ENCODE measurements around the gene TST. TPM values are rescaled to one million over a fixed set of nuclear protein-coding genes. Genes with fewer than 3 reads are reported as not detected.
A peak's percentile ranks its signal among the peaks of the same experiment; 100 is the strongest.

TST gene
- total RNA-seq, 1 donor from 2014 or later = 48.1 TPM

- H3K36me3 ChIP-seq = peaks cover 63% of the 10 kb centered on the region
These were observed 6.3 kb upstream of the TST start for GRCh38 chr22:37025500-37026070.

GRCh38 chr22:37024339-37025157 lies 5.3 kb upstream of the TST start:
- no peaks in the 10 kb centered on the region for H3K27me3 ChIP-seq
- peaks cover 53% of the 10 kb centered on the region for H3K36me3 ChIP-seq
- no peaks in the 10 kb centered on the region for H3K9me3 ChIP-seq
- DNase-seq = no peak
- intact Hi-C loops (cut with DNase I) = no loop called here
- ATAC-seq = no peak
- H3K27ac ChIP-seq = peak overlapping the region; percentile 17
- H3K4me1 ChIP-seq = peaks cover 32% of the 10 kb centered on the region
- no peak for TF ChIP-seq CTCF (IDR thresholded peaks at IDR 0.05)
- no peak overlapping the region for H3K4me3 ChIP-seq

More at GRCh38 chr22:37025500-37026070, 6.3 kb upstream of the TST start:
- ATAC-seq (peak; percentile 4), DNase-seq (no peak)
- intact Hi-C loops (cut with DNase I) = no loop called here
- Histone ChIP-seq H3K27ac (peak overlapping the region; percentile 17), H3K4me3 (no peak overlapping the region), H3K9me3 (no peaks in the 10 kb centered on the region), H3K27me3 (no peaks in the 10 kb centered on the region), H3K4me1 (peaks cover 28% of the 10 kb centered on the region)
- no peak for TF ChIP-seq CTCF (IDR thresholded peaks at IDR 0.05)

- no peak for ATAC-seq
These were observed 4.6 kb upstream of the TST start for GRCh38 chr22:37023743-37024338.

GRCh38 chr22:37022483-37023337 lies 3.5 kb upstream of the TST start:
- intact Hi-C loops (cut with DNase I) = no loop called here
- H3K9me3 ChIP-seq = no peaks in the 10 kb centered on the region
- no peak overlapping the region for H3K4me3 ChIP-seq
- peaks cover 42% of the 10 kb centered on the region for H3K36me3 ChIP-seq
- H3K4me1 ChIP-seq = peaks cover 42% of the 10 kb centered on the region
- DNase-seq (no peak), ATAC-seq (peak; percentile 26)
- peak overlapping the region; percentile 32 for H3K27ac ChIP-seq
- TF ChIP-seq CTCF (IDR thresholded peaks at IDR 0.05) = no peak
- no peaks in the 10 kb centered on the region for H3K27me3 ChIP-seq

More at GRCh38 chr22:37023743-37024338, 4.6 kb upstream of the TST start:
- H3K4me1 ChIP-seq = peaks cover 32% of the 10 kb centered on the region
- TF ChIP-seq CTCF (IDR thresholded peaks at IDR 0.05) = no peak
- DNase-seq = no peak
- H3K4me3 ChIP-seq = no peak overlapping the region
- H3K9me3 ChIP-seq = no peaks in the 10 kb centered on the region
- intact Hi-C loops (cut with DNase I) = no loop called here
- no peaks in the 10 kb centered on the region for H3K27me3 ChIP-seq
- H3K27ac ChIP-seq = no peak overlapping the region
- peaks cover 46% of the 10 kb centered on the region for H3K36me3 ChIP-seq

- H3K27ac ChIP-seq = peak overlapping the region; percentile 32
- H3K36me3 ChIP-seq = peaks cover 36% of the 10 kb centered on the region
- H3K9me3 ChIP-seq = no peaks in the 10 kb centered on the region
- H3K4me3 ChIP-seq = no peak overlapping the region
- intact Hi-C loops (cut with DNase I) = no loop called here
- DNase-seq (no peak), ATAC-seq (peak; percentile 8)
- H3K27me3 ChIP-seq = no peaks in the 10 kb centered on the region
- peaks cover 50% of the 10 kb centered on the region for H3K4me1 ChIP-seq
- TF ChIP-seq CTCF (IDR thresholded peaks at IDR 0.05) = peak; percentile 71
These were observed 2.6 kb upstream of the TST start for GRCh38 chr22:37021710-37022482.
